Mononuclear cell (primary cell): ENCODE measurements around the gene QSOX1. TPM values are rescaled to one million over a fixed set of nuclear protein-coding genes. Genes with fewer than 3 reads are reported as not detected.

Experiments
- H3K27me3 ChIP-seq: 2 replicates; pipeline ENCODE4 v1.6.0; 2011; ENCODE audit warnings: low read length, control low read depth; ENCODE audit not compliant: insufficient read depth
- H3K4me1 ChIP-seq: 2 replicates; pipeline ENCODE4 v1.5.1; 2011; ENCODE audit warnings: mild to moderate bottlenecking, low read length, control low read depth; ENCODE audit not compliant: insufficient read depth
- H3K4me3 ChIP-seq: 2 replicates; pipeline ENCODE4 v1.5.1; 2011; ENCODE audit warnings: mild to moderate bottlenecking, low read length, moderate library complexity
- H3K9me3 ChIP-seq: 2 replicates; pipeline ENCODE4 v1.5.1; 2011; ENCODE audit warnings: low read depth, mild to moderate bottlenecking, control low read depth, low read length
- total RNA-seq: library from RNA; depleted of rRNA; stranded (reverse); fragments of >200 nt; gene quantifications from one replicate; pipeline ENCODE4 v1.2.3, GENCODE V29; 2012

Gene QSOX1
- total RNA-seq, 1 donor = 56.0 TPM

DNA sequence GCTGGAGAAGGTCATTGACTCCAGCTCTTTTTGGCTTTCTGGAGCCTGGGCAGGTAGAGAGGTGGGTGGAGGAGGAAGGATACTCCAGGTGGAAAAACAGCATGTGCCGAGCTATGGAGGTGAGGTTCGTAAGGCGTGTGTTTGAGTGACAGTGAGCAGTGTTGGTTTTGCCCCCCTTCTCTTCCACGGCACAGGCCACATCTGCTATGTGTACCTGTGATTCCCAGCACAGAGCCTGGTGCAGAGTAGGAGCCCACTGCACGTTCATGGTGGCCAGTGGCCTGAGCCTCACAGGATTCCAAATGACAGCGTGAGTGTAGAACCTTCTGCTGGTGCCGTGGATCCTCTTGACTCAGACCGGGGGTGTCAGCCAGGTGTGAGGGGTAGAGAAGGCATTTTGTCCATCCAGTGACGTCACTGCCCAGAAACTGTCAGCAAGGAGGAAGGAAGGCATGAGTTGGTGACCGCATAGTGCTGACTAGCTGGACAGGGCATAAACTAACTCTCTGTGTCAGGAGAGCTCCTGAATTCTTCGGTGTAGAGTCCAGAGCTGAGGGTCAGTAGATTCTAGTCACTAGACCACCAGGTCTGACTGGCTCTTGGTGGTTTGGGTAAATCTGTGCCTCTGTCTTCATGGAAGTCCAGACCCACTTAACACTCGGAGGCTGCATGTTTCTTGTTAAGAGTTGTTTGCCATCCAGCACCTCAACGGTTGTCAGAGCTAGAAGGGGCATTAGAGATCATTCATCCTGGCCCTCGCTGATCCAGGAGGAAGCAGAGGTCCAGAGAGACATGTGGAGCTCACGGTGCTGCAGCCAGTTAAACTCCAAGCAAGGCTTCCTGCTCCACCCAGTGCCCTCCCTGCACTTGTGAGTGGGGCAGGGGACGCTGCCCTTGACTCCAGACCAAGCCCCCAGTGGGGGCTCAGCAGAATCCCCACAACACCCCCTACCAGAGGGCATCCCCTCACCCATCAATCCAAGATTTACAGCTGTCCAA is 3.8 kb downstream of the QSOX1 start:
- no peak overlapping the region for H3K4me3 ChIP-seq
- H3K27me3 ChIP-seq = no peaks in the 10 kb centered on the region
- no peaks in the 10 kb centered on the region for H3K9me3 ChIP-seq
- H3K4me1 ChIP-seq = peaks cover 67% of the 10 kb centered on the region

GRCh38 chr1:180160357-180160756 is 5.7 kb downstream of the QSOX1 start:
- H3K27me3 ChIP-seq = no peaks in the 10 kb centered on the region
- peaks cover 71% of the 10 kb centered on the region for H3K4me1 ChIP-seq
- no peak overlapping the region for H3K4me3 ChIP-seq
- no peaks in the 10 kb centered on the region for H3K9me3 ChIP-seq

DNA sequence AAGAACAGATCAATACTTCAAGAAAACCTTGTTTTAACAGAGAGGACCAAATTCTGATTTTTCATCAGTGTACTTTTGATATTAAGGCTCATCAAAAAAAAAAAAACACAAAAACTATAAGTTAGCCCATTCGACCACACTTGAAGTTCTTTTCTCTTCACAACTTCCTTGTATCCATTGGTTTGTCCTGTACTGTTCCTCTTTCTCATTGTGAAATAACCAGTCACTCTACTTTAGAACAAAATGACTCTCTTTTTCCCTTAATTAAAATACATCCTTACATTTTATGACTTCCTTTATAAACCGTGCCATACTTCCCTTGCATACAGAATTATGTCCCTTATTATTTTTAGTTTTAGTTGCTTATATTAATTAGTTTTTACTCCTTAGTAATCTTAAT is 8.4 kb downstream of the QSOX1 start:
- Histone ChIP-seq H3K27me3 (no peaks in the 10 kb centered on the region), H3K9me3 (no peaks in the 10 kb centered on the region), H3K4me3 (no peak overlapping the region), H3K4me1 (peaks cover 45% of the 10 kb centered on the region)

DNA sequence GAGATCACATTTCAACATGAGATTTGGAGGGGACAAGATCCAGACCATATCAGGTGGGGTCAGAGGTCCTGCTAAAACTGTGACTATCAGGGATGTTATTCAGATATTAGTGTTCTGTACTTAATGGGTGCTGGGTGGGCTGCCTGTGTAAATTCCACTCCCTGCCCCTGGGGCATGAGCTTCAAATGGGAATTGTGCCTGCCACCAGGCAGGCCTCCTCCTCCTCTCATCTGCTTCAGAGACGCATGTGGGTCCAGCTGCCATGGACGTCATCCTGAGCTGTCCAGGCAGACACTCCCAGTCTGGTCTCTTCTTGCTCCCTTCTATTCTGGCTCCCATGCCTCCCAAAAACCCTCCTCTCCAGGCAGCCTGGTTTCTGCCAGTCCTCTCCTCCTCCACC is 10.4 kb downstream of the QSOX1 start:
- Histone ChIP-seq H3K4me1 (peaks cover 25% of the 10 kb centered on the region), H3K4me3 (no peak overlapping the region), H3K27me3 (no peaks in the 10 kb centered on the region), H3K9me3 (no peaks in the 10 kb centered on the region)

DNA sequence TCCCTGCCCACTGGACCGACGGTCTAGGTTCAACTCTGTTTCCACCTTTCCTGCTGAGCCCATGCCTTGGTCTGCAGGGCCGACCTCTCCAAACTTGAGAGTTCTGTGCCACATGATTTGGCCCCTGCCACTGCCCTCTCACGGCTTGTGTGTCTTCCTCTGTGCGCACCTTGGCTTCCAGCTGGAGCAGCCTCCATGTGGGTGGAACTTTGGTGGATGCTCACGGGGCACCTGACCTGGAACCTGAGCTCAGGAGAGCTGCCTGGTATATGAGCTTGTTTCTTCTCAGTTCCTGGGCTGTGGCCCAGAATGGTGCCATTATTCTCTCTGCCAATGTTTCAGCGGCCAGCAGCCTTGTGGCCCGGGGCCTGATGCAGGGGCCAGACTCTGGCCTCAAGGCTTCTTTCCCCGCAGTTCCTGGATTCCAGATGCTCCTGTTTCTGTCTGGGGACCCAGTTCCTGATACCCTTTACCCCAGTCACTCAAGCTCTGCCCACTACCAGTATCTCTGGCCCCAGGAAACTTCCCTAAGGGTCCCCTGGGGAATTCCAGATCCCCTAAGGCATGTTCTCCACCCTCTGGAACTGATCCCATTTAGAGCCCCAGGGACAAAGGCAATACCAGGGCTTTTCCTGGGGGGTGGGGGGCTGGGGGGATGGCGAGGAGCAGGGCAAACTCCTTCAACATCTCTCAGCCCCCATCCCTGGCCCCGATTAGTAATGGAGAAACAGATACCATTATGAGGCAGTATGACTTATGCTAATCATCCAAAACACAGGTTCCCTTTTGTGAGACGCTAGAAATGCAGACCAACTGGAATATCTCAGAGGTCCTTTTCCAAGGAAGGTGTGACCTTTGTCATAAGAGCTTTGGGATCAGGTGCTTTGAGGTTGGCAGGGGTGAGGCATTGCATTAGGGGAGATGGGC is 11.1 kb downstream of the QSOX1 start:
- Histone ChIP-seq H3K9me3 (no peaks in the 10 kb centered on the region), H3K4me3 (no peak overlapping the region), H3K27me3 (no peaks in the 10 kb centered on the region), H3K4me1 (peaks cover 20% of the 10 kb centered on the region)

DNA sequence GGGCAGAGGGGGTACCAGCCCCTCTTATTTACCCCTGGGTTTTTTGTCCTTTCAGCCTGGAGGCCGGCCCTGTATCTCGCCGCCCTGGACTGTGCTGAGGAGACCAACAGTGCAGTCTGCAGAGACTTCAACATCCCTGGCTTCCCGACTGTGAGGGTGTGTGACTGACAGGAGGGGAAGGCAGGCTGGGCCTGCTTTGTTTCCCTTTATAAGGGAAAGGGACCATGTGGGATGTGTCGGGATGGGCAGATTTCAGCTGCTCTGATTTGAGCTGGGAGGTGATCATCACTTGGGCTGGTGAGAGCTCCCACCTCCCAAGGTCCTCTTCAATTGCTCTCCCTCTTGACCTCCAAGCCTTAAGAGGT is 11.7 kb downstream of the QSOX1 start:
- no peaks in the 10 kb centered on the region for H3K27me3 ChIP-seq
- no peaks in the 10 kb centered on the region for H3K9me3 ChIP-seq
- H3K4me3 ChIP-seq = no peak overlapping the region
- peaks cover 20% of the 10 kb centered on the region for H3K4me1 ChIP-seq

- H3K9me3 ChIP-seq = no peaks in the 10 kb centered on the region
- no peaks in the 10 kb centered on the region for H3K27me3 ChIP-seq
- H3K4me1 ChIP-seq = peaks cover 19% of the 10 kb centered on the region
- H3K4me3 ChIP-seq = no peak overlapping the region
Measured at GRCh38 chr1:180167021-180167701, 12.5 kb downstream of the QSOX1 start.

GRCh38 chr1:180167721-180168467 is 13.2 kb downstream of the QSOX1 start:
- no peak overlapping the region for H3K4me3 ChIP-seq

GRCh38 chr1:180168786-180169639 is 14.3 kb downstream of the QSOX1 start:
- no peaks in the 10 kb centered on the region for H3K9me3 ChIP-seq

More at GRCh38 chr1:180167721-180168467, 13.2 kb downstream of the QSOX1 start:
- Histone ChIP-seq H3K27me3 (no peaks in the 10 kb centered on the region), H3K4me1 (peaks cover 12% of the 10 kb centered on the region), H3K9me3 (no peaks in the 10 kb centered on the region)

DNA sequence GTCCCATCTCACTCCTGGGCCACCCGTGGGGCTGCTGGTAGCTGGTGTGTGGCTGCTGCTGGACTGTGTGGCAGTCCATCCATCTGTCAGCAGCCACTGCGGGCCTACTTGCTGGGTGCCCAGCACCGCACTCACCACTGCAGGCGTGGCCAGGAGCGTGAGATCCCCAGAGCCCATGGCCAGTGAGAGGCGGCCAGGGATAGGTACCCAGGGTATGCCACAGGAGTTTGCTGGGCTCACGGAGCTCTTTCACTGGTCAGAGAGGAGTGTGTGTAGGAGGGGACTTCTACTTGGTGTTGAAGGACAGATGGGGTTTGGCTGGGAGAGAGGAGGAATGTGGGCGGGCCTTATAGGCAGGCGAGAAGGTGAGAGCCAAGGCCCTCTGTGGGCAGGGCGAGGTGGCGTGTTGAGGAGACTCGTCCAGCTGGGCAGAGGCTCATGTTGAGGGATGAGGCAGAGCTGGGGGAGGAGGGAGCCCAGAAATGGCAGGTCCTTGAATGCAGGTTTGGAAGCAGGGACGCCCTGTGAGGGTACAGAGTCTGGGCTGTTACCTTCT is 15.0 kb downstream of the QSOX1 start:
- no peaks in the 10 kb centered on the region for H3K9me3 ChIP-seq
- no peaks in the 10 kb centered on the region for H3K4me1 ChIP-seq
- H3K4me3 ChIP-seq = no peak overlapping the region
- H3K27me3 ChIP-seq = no peaks in the 10 kb centered on the region

More at GRCh38 chr1:180168786-180169639, 14.3 kb downstream of the QSOX1 start:
- H3K27me3 ChIP-seq = no peaks in the 10 kb centered on the region
- peaks cover 6% of the 10 kb centered on the region for H3K4me1 ChIP-seq
- no peak overlapping the region for H3K4me3 ChIP-seq

DNA sequence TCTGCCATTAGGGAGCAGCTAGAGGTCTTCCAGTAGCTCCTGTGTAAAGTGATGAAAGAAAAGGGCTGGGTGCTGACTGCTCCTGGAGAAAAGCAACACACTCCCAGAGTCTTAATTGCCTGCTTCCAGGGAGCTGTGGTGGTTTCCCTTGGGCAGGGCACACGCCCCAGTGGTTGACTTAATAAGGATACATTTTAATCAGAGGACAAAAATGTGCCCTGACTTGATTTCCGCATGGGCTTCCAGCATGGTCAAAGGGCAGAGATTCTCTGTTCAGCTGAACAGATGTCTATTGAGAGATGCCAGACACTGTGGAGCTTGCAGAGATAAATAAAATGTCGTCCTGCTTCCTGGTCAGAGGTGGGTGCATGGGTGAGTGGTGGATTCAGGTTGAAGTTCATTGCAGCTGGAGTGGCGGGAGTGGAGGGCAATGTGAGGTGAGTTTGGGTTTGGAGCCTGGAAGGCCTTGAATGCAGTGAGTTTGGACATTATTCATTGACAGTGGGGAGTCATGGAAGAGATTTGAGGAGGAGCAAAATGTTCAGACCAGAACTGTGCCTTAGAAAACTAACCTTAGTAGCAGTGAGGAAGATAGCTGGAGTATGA is 16.0 kb downstream of the QSOX1 start:
- Histone ChIP-seq H3K4me1 (no peaks in the 10 kb centered on the region), H3K4me3 (no peak overlapping the region), H3K27me3 (no peaks in the 10 kb centered on the region), H3K9me3 (no peaks in the 10 kb centered on the region)

DNA sequence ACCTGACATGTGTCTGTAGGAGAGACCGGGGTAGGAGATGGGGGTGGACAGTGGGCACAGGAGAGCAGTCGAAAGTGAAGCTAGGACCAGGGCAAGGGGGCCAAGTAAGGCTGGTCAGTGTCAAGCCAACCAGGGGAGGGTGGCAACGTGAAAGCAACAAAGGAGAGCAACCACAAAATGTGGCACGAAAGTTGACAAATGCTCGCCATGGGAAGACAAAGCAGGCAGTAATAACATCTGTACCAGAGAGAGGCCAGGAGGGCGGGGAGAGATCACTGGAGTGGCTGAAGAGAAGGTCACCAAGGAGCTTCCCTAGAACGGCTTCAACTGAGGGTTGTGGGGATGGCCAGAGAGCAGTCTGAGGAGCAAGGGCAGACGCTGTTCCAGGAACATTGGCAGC is 17.0 kb downstream of the QSOX1 start:
- H3K27me3 ChIP-seq = no peaks in the 10 kb centered on the region
- H3K4me1 ChIP-seq = no peaks in the 10 kb centered on the region
- no peak overlapping the region for H3K4me3 ChIP-seq

DNA sequence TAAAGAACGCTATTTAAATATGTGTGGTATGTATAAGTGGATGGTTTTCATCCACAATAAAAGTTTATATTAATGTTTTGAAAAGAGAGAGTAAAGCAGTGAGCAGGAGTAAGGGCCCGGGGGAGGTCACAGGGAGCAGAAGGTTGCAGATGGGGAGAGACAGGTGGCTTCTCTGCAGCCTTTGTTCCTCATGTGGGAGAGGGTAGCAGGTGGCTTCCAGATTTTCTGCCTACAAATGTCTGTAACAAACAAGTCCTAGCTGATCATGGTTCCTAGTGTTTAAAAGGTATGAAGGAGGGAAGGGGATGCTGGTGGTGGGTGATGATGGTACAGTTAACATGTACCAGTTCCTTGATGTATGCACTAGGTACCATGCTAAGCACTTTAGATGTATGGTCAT is 18.8 kb downstream of the QSOX1 start:
- Histone ChIP-seq H3K9me3 (no peaks in the 10 kb centered on the region), H3K27me3 (no peaks in the 10 kb centered on the region), H3K4me1 (no peaks in the 10 kb centered on the region), H3K4me3 (no peak overlapping the region)

More for the DNA sequence above, 17.0 kb downstream of the QSOX1 start:
- no peaks in the 10 kb centered on the region for H3K9me3 ChIP-seq
